ENCODE results near the gene CNOT6.
"Not testable (repeated sequence)": the region's sequence is repeated elsewhere in the genome, so short reads cannot be mapped to it uniquely, and the experiment has no call there.

The CNOT6 gene

GRCh38 chr5:180521591-180521990 lies 27.4 kb downstream of the CNOT6 start:
- no peak for DNase-seq

GRCh38 chr5:180522330-180522729 lies 28.2 kb downstream of the CNOT6 start:
- DNase-seq, result no peak

- no peak for DNase-seq
These were observed 29.7 kb downstream of the CNOT6 start for GRCh38 chr5:180523629-180524466.

GRCh38 chr5:180525399-180525798 lies 31.2 kb downstream of the CNOT6 start:
- no peak for DNase-seq

- no peak for DNase-seq
These were observed 32.1 kb downstream of the CNOT6 start for GRCh38 chr5:180526269-180526668.

GRCh38 chr5:180527659-180528058 lies 33.5 kb downstream of the CNOT6 start:
- no peak for DNase-seq

- DNase-seq, result not testable (repeated sequence)
These were observed 36.9 kb downstream of the CNOT6 start for GRCh38 chr5:180531036-180531585.

- DNase-seq, result no peak
These were observed 38.1 kb downstream of the CNOT6 start for GRCh38 chr5:180532268-180532667.

- DNase-seq, result no peak
These were observed 39.7 kb downstream of the CNOT6 start for GRCh38 chr5:180533845-180534244.

- no peak for DNase-seq
These were observed 41.4 kb downstream of the CNOT6 start for GRCh38 chr5:180535573-180535972.

- DNase-seq, result no peak
These were observed 46.0 kb downstream of the CNOT6 start for GRCh38 chr5:180540050-180540694.

- DNase-seq, result no peak
These were observed 47.5 kb downstream of the CNOT6 start for GRCh38 chr5:180541710-180542109.

GRCh38 chr5:180545248-180545647 lies 51.1 kb downstream of the CNOT6 start:
- DNase-seq, result no peak

GRCh38 chr5:180548563-180548962 lies 54.4 kb downstream of the CNOT6 start:
- no peak for DNase-seq

- no peak for DNase-seq
These were observed 59.4 kb downstream of the CNOT6 start for GRCh38 chr5:180553530-180553929.

GRCh38 chr5:180555168-180555921 lies 61.2 kb downstream of the CNOT6 start:
- DNase-seq, result no peak

GRCh38 chr5:180557217-180557809 lies 63.1 kb downstream of the CNOT6 start:
- DNase-seq, result no peak

- DNase-seq, result no peak
These were observed 64.1 kb downstream of the CNOT6 start for GRCh38 chr5:180558232-180558631.

GRCh38 chr5:180563994-180564393 lies 69.8 kb downstream of the CNOT6 start:
- no peak for DNase-seq

- no peak for DNase-seq
These were observed 74.7 kb downstream of the CNOT6 start for GRCh38 chr5:180568914-180569313.

- no peak for DNase-seq
These were observed 81.4 kb downstream of the CNOT6 start for GRCh38 chr5:180575571-180575970.

- no peak for DNase-seq
These were observed 86.5 kb downstream of the CNOT6 start for GRCh38 chr5:180580681-180581080.

GRCh38 chr5:180583738-180584137 lies 89.6 kb downstream of the CNOT6 start:
- DNase-seq, result no peak
